GM13977 (cell line): ENCODE results near the gene TIAM1.

Source experiments
- DNase-seq: peaks from one replicate; pipeline ENCODE4 v3.0.0; 2012; ENCODE audit warnings: low spot score
- in situ Hi-C: fragments of 300-500 bp; cut with MboI; formaldehyde crosslinking; loops from one replicate; pipeline ENCODE4 v1.12.0; 2022; ENCODE audit warnings: low sequenced_read_pairs, low pct_unique_long_range_greater_than_20kb, mixed read lengths, inconsistent platforms; ENCODE audit not compliant: unreplicated experiment
- TF ChIP-seq, protein P1 (sequence below): IDR thresholded peaks from 2 replicates; pipeline ENCODE4 v1.5.1; 2012; ENCODE audit warnings: mild to moderate bottlenecking, control low read depth; ENCODE audit not compliant: insufficient read depth; ENCODE audit errors: extremely low read depth, missing control alignments

TIAM1 gene

DNA sequence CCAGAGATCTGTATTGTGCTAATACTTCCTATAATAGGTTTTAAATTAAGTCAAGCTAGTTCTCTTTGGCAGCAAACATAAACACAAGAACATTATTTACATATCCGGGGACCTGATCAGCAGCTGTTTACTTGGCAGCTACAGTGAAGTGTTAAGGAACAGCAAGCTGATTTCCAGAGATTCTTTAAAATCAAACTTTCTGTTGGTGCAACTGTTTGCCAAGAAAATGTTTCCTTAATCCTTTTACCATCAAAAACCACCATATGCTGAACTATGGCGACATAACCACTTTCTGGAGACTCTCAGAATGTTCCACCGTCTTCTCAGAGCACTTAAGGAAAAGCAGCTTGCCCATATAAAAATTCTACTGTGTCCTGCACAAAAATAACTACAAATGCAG, 198.8 kb downstream of the TIAM1 start:
- DNase-seq = no peak
- in situ Hi-C loops = no loop called here
- TF ChIP-seq, protein P1, sequence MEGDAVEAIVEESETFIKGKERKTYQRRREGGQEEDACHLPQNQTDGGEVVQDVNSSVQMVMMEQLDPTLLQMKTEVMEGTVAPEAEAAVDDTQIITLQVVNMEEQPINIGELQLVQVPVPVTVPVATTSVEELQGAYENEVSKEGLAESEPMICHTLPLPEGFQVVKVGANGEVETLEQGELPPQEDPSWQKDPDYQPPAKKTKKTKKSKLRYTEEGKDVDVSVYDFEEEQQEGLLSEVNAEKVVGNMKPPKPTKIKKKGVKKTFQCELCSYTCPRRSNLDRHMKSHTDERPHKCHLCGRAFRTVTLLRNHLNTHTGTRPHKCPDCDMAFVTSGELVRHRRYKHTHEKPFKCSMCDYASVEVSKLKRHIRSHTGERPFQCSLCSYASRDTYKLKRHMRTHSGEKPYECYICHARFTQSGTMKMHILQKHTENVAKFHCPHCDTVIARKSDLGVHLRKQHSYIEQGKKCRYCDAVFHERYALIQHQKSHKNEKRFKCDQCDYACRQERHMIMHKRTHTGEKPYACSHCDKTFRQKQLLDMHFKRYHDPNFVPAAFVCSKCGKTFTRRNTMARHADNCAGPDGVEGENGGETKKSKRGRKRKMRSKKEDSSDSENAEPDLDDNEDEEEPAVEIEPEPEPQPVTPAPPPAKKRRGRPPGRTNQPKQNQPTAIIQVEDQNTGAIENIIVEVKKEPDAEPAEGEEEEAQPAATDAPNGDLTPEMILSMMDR = no peak

DNA sequence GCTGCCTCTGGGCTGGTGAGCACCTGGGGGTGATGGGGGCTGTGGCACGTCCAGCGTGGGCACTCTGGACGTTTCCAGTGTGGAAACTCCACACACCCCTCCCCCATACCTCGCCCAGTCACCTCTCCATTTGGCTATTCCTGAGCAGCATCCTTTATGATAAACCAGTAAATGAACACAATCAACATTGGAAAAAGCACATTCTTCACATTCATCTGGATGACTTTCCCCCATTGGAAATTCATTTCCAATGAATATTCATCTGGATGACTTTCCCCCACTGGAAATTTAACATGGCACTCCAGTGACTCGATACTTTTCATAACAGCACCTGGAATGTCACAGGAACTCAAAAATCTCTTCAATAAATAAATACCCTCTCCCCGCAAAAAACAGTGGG, 201.0 kb downstream of the TIAM1 start:
- in situ Hi-C loops = no loop called here
- no peak for DNase-seq
- TF ChIP-seq, protein P1 = no peak

DNA sequence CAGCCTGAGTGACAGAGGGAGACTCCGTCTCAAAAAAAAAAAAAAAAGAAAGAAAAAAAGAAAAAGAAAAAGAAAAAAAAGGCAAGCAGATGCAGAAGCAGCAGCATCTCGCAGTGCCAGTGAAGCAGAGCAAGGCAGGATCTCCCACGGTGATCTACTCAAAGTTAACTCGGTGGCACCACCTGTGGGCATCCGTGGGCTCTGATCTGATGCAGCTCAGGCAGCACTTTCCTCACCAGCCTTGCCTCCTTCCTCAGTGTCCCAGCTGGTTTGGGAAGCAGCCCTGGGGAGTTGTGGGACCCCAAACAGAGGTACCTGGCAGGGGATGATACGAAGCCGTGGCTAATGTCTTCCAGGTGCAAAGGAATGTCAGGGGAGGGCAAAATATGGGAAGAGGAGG, 201.5 kb downstream of the TIAM1 start:
- in situ Hi-C loops = no loop called here
- TF ChIP-seq, protein P1 = peak; percentile 5
- no peak for DNase-seq

DNA sequence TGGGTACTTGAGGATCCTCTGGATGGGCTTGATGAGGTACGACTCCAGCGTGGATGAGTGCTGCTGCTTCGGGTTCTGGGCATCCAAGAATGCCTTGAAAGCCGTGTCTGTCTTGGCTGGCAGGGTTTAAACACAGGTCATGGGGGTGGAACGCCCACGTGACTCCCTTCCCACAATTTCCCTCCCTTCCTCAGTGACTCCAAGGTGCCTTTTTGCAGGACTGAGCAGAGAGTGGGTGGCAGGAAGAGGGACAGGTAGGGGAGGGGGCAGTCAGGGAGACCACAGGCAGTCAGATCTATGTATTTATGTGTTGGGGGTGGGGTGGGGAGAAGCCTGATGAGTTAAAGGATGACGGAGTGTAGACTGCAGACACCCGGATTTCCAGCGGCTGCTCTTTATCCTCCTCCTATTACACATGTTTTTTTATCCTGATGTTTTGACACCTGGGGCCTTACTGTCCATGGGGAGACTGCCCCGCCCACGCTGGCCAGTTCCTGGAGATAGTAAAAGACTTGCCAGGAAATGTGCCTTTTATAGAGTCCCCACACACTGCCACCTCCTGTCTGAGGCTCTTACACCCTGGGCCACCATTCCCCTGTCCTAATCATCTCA, 202.6 kb downstream of the TIAM1 start:
- TF ChIP-seq, protein P1 = no peak
- no peak for DNase-seq
- in situ Hi-C loops = no loop called here

DNA sequence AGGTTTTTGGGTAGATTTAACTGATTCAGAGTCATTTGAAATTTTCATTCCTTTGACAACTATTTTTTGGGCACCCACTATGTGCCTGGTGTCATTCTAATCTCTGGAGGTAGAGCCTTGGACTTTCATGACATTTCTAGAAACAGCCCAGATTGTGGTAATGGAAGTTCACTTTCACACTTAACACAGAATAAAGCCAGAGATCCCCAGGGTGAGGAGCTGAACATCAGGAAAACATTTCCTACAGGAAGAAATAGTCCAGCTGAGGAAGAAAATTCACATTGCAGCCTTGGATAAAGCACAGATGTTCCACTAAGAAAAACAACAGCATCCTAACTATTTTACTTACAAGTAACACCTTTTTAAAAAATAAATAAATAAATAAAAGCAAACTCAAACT, 203.4 kb downstream of the TIAM1 start:
- DNase-seq = no peak
- in situ Hi-C loops = no loop called here
- TF ChIP-seq, protein P1 = no peak

DNA sequence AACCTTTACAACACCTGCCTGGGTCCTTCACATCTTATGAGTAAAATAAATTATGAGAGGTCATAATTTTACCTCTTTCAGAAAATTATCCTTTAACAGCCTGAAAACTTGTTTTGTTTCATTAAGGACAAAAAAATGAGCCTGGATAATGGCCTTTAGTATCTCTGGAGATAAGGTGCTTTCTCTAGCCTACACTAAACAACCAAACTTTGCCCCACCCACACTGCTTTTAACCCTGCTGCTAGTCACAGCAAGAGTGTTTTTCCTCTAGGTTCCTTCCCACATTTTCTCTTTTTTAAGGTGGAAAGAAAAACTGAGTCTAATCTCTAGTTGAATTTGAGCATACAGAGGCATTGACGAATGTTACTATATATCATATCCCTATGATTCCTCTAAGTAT, 204.0 kb downstream of the TIAM1 start:
- in situ Hi-C loops = no loop called here
- TF ChIP-seq, protein P1 = no peak
- no peak for DNase-seq
